NCI-H1092 (cell line): ENCODE results near the gene OR2G6.
"Not testable (repeated sequence)": the region's sequence is repeated elsewhere in the genome, so short reads cannot be mapped to it uniquely, and the experiment has no call there.

Experiments
- DNase-seq: peaks from one replicate; lab custom pipeline; 2025; lab: John Stamatoyannopoulos, UW

Gene OR2G6

DNA sequence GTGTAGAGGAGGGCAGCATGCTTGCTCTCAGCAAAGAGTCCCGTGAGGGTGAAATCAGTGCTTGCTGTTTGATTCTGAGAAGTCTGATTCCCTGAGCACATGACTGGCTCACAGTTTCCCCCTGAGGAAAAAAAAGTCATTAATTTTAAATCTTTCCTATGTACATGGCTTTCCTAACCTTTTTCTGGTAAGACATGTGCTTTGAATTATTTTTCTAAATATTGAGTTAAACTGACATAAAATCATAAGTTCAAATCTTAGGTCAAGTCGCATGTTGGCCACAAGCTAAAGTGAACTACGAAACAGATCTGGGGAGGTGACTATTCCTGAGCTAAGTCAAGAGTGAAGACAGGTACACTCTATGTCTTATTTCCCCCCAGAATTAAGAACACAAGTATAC, 66.8 kb downstream of the OR2G6 start, which contains the start of gene OR2T34:
TSS of gene OR2T34 (minus strand) at position 101 of the 400 bp plus-strand sequence. CDS start at position 101, 0 bp downstream.
- DNase-seq: not testable (repeated sequence)

DNA sequence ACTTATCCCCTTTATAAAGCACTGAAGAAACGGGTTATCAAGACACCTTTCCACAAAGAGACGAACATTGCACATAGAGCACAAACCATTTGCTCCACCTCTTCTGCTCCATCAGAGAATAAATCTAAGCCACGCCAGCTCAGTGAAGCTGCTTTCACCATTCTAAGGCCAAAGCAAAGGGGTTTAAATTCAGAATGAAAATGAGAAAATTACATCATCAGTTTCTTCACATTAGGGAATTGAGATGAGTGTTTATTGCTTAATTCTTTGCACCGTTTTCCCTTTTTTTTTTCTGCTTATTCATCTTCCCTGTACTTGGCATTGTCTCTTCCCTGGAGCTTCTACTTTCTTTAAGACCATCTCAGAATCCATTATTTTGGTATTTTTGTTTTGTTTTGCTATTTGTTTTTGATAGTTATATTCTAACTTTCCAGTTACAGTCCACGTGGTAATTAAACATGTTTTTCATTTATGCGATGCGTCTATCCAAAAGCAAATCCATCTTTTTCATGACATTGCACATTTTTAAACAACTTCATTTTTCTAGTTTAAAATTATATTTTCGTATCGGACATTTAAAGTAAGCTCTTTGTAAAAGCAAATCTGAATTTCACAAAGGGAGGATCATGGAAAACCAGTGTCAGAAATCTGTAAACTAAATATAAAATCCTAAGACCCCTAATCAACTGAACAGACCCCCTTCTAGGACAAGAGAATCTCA, 68.5 kb downstream of the OR2G6 start:
- DNase-seq: no peak
